ENCODE results near the gene VAT1. TPM values are rescaled to one million over a fixed set of nuclear protein-coding genes. Genes with fewer than 3 reads are reported as not detected.
"Not testable (repeated sequence)": the region's sequence is repeated elsewhere in the genome, so short reads cannot be mapped to it uniquely, and the experiment has no call there.

VAT1 gene
- total RNA-seq, 1 donor: 20.0 TPM

GRCh38 chr17:42997984-42998938, 23.9 kb downstream of the VAT1 start, which contains the start of gene RPL27:
Gene RPL27 (plus strand): TSS chr17:42998419. CDS start chr17:42998751, 332 bp downstream.
- Histone ChIP-seq H3K4me3 (ENCODE audit: low read length) (peak within 1 kb of the TSS; percentile 97), H3K4me1 (ENCODE audit: insufficient read depth, low read length) (peaks cover 47% of the 10 kb centered on the region), H3K27me3 (ENCODE audit: insufficient read depth, low read length) (no peaks in the 10 kb centered on the region), H3K9me3 (ENCODE audit: low read depth, low read length) (no peaks in the 10 kb centered on the region)

GRCh38 chr17:42997390-42997983, 24.7 kb downstream of the VAT1 start:
- Histone ChIP-seq H3K4me3 (ENCODE audit: low read length) (peak overlapping the region; percentile 97), H3K9me3 (ENCODE audit: low read depth, low read length) (no peaks in the 10 kb centered on the region), H3K27me3 (ENCODE audit: insufficient read depth, low read length) (no peaks in the 10 kb centered on the region), H3K4me1 (ENCODE audit: insufficient read depth, low read length) (peaks cover 45% of the 10 kb centered on the region)

DNA sequence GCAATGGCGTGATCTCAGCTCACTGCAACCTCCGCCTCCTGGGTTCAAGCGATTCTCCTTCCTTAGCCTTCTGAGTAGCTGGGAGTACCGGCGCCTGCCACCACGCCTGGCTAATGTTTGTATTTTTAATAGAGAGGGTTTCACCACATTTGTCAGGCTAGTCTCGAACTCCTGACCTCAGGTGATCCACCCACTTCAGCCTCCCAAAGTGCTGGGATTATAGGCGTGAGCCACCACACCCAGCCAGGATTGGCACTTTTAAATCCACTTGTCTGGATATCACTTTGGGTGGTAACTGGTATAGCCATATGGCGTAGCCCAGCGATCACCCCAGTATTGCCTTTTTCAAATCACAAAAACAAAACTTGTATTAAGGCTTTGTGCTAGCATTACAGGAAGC, 28.3 kb downstream of the VAT1 start:
- H3K4me1 ChIP-seq (ENCODE audit: insufficient read depth, low read length): peaks cover 11% of the 10 kb centered on the region
- H3K4me3 ChIP-seq (ENCODE audit: low read length); H3K9me3 ChIP-seq (ENCODE audit: low read depth, low read length); H3K27me3 ChIP-seq (ENCODE audit: insufficient read depth, low read length): not testable (repeated sequence)

DNA sequence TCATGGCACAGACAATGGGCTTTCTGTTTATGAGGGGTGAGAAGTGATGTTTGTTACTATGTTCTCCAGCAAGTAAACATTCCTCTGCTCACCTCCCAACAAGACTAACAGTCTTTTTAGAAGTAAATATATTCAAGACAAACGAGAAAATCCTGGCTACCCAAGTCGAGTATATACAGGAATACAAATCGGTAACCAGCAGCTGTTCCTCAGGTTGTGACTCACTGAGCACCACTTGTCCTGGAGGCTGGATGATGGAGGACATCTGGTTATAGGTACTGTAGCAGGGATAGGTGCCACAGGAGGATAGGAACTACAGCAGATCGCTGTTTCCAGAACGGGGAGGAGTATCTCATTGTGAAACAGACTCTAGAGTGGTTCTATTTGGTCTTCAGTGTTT, 29.3 kb downstream of the VAT1 start:
- Histone ChIP-seq H3K27me3 (ENCODE audit: insufficient read depth, low read length) (no peaks in the 10 kb centered on the region), H3K9me3 (ENCODE audit: low read depth, low read length) (no peaks in the 10 kb centered on the region), H3K4me1 (ENCODE audit: insufficient read depth, low read length) (peaks cover 7% of the 10 kb centered on the region), H3K4me3 (ENCODE audit: low read length) (no peak overlapping the region)

DNA sequence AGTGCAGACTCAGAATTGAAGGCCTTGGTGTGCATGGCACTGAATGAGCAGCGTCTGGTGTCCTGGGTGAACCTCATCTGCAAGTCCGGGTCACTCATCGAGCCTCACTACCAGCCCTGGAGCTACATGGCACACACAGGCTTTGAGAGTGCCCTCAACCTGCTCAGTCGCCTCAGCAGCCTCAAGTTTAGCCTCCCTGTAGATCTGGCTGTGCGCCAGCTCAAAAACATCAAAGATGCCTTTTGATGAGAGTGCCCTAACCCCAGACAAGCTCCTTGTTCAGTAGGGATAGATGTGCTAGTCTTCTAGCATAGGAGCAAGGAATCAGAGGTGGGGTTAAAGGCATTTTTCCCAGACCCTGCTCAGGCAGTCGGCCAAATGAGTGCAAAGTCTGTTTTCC, 30.7 kb downstream of the VAT1 start:
- Histone ChIP-seq H3K27me3 (ENCODE audit: insufficient read depth, low read length) (no peaks in the 10 kb centered on the region), H3K4me3 (ENCODE audit: low read length) (no peak overlapping the region), H3K9me3 (ENCODE audit: low read depth, low read length) (no peaks in the 10 kb centered on the region), H3K4me1 (ENCODE audit: insufficient read depth, low read length) (peaks cover 6% of the 10 kb centered on the region)

GRCh38 chr17:42989726-42990652, 32.2 kb downstream of the VAT1 start:
- Histone ChIP-seq H3K9me3 (ENCODE audit: low read depth, low read length) (no peaks in the 10 kb centered on the region), H3K4me3 (ENCODE audit: low read length) (no peak overlapping the region), H3K27me3 (ENCODE audit: insufficient read depth, low read length) (no peaks in the 10 kb centered on the region), H3K4me1 (ENCODE audit: insufficient read depth, low read length) (peaks cover 19% of the 10 kb centered on the region)

GRCh38 chr17:42989141-42989540, 33.0 kb downstream of the VAT1 start:
- H3K27me3 ChIP-seq (ENCODE audit: insufficient read depth, low read length): no peaks in the 10 kb centered on the region
- H3K9me3 ChIP-seq (ENCODE audit: low read depth, low read length): no peaks in the 10 kb centered on the region
- no peak overlapping the region for H3K4me3 ChIP-seq (ENCODE audit: low read length)
- peaks cover 28% of the 10 kb centered on the region for H3K4me1 ChIP-seq (ENCODE audit: insufficient read depth, low read length)

- H3K9me3 ChIP-seq (ENCODE audit: low read depth, low read length): no peaks in the 10 kb centered on the region
- H3K4me3 ChIP-seq (ENCODE audit: low read length): no peak overlapping the region
- H3K4me1 ChIP-seq (ENCODE audit: insufficient read depth, low read length): peaks cover 59% of the 10 kb centered on the region
- H3K27me3 ChIP-seq (ENCODE audit: insufficient read depth, low read length): no peaks in the 10 kb centered on the region
Measured at GRCh38 chr17:42985225-42985624, 37.0 kb downstream of the VAT1 start.

DNA sequence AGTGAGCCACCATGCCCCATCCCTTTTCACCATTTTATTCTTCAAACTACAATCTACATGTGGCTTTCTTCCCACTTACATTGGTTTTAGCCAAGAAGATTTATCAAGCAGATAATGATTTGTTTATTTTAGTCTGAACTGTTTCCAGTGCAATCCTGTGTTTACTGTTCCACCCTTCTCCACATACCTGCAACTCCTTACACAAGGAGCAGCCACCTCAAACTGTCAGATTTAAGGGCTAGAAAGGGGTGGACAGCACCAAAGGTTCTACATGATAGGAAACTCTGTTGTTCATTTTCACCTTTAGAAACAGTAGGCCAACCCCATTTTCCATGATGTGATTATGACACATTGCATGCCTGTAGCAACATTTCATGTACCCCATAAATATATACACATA, 39.9 kb downstream of the VAT1 start:
- Histone ChIP-seq H3K9me3 (ENCODE audit: low read depth, low read length) (no peaks in the 10 kb centered on the region), H3K27me3 (ENCODE audit: insufficient read depth, low read length) (no peaks in the 10 kb centered on the region), H3K4me3 (ENCODE audit: low read length) (no peak overlapping the region), H3K4me1 (ENCODE audit: insufficient read depth, low read length) (peaks cover 66% of the 10 kb centered on the region)

DNA sequence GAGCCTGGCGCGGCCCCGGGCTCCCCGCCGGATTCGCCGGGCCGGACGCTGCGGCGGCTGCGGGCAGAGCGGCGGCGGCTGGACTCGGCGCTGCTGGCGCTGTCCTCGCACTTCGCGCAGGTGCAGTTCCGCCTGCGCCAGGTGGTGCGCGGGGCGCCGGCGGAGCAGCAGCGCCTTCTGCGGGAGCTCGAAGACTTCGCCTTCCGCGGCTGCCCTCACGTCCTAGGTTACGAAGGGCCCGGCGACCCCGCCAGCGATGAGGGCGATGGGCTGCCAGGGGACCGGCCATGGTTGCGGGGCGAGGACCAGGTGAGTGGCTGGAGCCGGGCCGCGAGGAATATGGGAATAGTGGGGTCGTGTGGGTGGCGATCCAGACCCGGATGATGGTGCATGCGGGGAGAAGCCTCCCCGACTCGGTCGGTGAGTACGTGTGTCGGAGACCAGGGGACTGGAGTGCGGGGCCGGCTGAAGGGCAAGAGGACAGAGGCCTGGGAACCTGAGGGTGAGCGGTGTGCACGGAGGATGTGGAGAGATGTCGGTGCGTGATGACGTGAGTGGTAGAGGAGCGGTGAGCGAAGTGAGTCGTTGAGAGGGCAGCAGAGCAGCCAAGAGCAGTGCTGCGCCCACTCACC, 41.3 kb downstream of the VAT1 start:
- no peaks in the 10 kb centered on the region for H3K9me3 ChIP-seq (ENCODE audit: low read depth, low read length)
- H3K4me3 ChIP-seq (ENCODE audit: low read length): peak overlapping the region; percentile 86
- H3K4me1 ChIP-seq (ENCODE audit: insufficient read depth, low read length): peaks cover 55% of the 10 kb centered on the region
- no peaks in the 10 kb centered on the region for H3K27me3 ChIP-seq (ENCODE audit: insufficient read depth, low read length)

- peak within 1 kb of the TSS; percentile 86 for H3K4me3 ChIP-seq (ENCODE audit: low read length)
- peaks cover 50% of the 10 kb centered on the region for H3K4me1 ChIP-seq (ENCODE audit: insufficient read depth, low read length)
- no peaks in the 10 kb centered on the region for H3K9me3 ChIP-seq (ENCODE audit: low read depth, low read length)
- no peaks in the 10 kb centered on the region for H3K27me3 ChIP-seq (ENCODE audit: insufficient read depth, low read length)
Measured at GRCh38 chr17:42980274-42980765, 41.9 kb downstream of the VAT1 start, which contains the start of gene RUNDC1. Gene RUNDC1 (plus strand): TSS chr17:42980565. CDS start chr17:42980577, 12 bp downstream.

GRCh38 chr17:42979511-42980273, 42.5 kb downstream of the VAT1 start, which contains the start of gene PTGES3L:
Gene PTGES3L (minus strand): TSS chr17:42980080. CDS start chr17:42980053, 27 bp downstream.
- peaks cover 45% of the 10 kb centered on the region for H3K4me1 ChIP-seq (ENCODE audit: insufficient read depth, low read length)
- no peaks in the 10 kb centered on the region for H3K27me3 ChIP-seq (ENCODE audit: insufficient read depth, low read length)
- no peaks in the 10 kb centered on the region for H3K9me3 ChIP-seq (ENCODE audit: low read depth, low read length)
- peak within 1 kb of the TSS; percentile 86 for H3K4me3 ChIP-seq (ENCODE audit: low read length)

GRCh38 chr17:42975701-42976100, 46.5 kb downstream of the VAT1 start:
- not testable (repeated sequence) for H3K27me3 ChIP-seq (ENCODE audit: insufficient read depth, low read length); H3K4me3 ChIP-seq (ENCODE audit: low read length); H3K4me1 ChIP-seq (ENCODE audit: insufficient read depth, low read length)

More at GRCh38 chr17:42975701-42976100, 46.5 kb downstream of the VAT1 start:
- not testable (repeated sequence) for H3K9me3 ChIP-seq (ENCODE audit: low read depth, low read length)

Data from mononuclear cell (primary cell).